ENCODE results near the gene HABP4. TPM values are rescaled to one million over a fixed set of nuclear protein-coding genes. Genes with fewer than 3 reads are reported as not detected.

The HABP4 gene
- total and polyA plus RNA-seq, 3 donors from 2014 or later: 30.6 to 67.2 (median 46.9) TPM

GRCh38 chr9:96450613-96451528 is 902 bp downstream of the HABP4 start:
- Histone ChIP-seq H3K9me3 (no peaks in the 10 kb centered on the region), H3K4me3 (peak overlapping the region; percentile 76 to 81), H3K4me1 (no peaks in the 10 kb centered on the region), H3K27me3 (no peaks in the 10 kb centered on the region), H3K36me3 (ENCODE audit: low read depth, missing control alignments) (no peaks in the 10 kb centered on the region), H3K27ac (peak overlapping the region; percentile 73 to 93)
- peak; percentile 64 for DNase-seq
- TF ChIP-seq CTCF (IDR thresholded peaks at IDR 0.05): no peak
- TF ChIP-seq POLR2A (IDR thresholded peaks at IDR 0.05): no peak
- WGBS, 2 donors: 1 to 4% methylated on average over 17 to 57 of the region's 63 CpGs
- intact Hi-C loops (cut with DNase I; ENCODE audit: low total_unique reads): no loop called here

GRCh38 chr9:96453625-96454024 is 3.7 kb downstream of the HABP4 start:
- Histone ChIP-seq H3K4me1 (no peaks in the 10 kb centered on the region), H3K9me3 (no peaks in the 10 kb centered on the region), H3K27me3 (no peaks in the 10 kb centered on the region), H3K4me3 (no peak overlapping the region), H3K27ac (no peak overlapping the region), H3K36me3 (ENCODE audit: low read depth, missing control alignments) (no peaks in the 10 kb centered on the region)
- TF ChIP-seq POLR2A (IDR thresholded peaks at IDR 0.05) (no peak), CTCF (IDR thresholded peaks at IDR 0.05) (peak; percentile 48 to 62 (median 49))
- intact Hi-C loops (cut with DNase I; ENCODE audit: low total_unique reads): no loop called here
- DNase-seq: peak; percentile 49
- 40 to 41% methylated on average over 2 of the region's 2 CpGs for WGBS, 2 donors

GRCh38 chr9:96457266-96457665 is 7.3 kb downstream of the HABP4 start:
- no peak for TF ChIP-seq CTCF (IDR thresholded peaks at IDR 0.05)
- H3K9me3 ChIP-seq: no peaks in the 10 kb centered on the region
- H3K4me1 ChIP-seq: no peaks in the 10 kb centered on the region
- no peak overlapping the region for H3K27ac ChIP-seq
- H3K27me3 ChIP-seq: no peaks in the 10 kb centered on the region
- no peak for DNase-seq
- 92 to 96% methylated on average over 4 of the region's 4 CpGs for WGBS, 2 donors
- H3K4me3 ChIP-seq: no peak overlapping the region
- H3K36me3 ChIP-seq (ENCODE audit: low read depth, missing control alignments): no peaks in the 10 kb centered on the region
- intact Hi-C loops (cut with DNase I; ENCODE audit: low total_unique reads): no loop called here

- Histone ChIP-seq H3K27ac (no peak overlapping the region), H3K36me3 (ENCODE audit: low read depth, missing control alignments) (no peaks in the 10 kb centered on the region), H3K9me3 (no peaks in the 10 kb centered on the region), H3K4me3 (no peak overlapping the region), H3K27me3 (no peaks in the 10 kb centered on the region), H3K4me1 (no peaks in the 10 kb centered on the region)
- intact Hi-C loops (cut with DNase I; ENCODE audit: low total_unique reads): no loop called here
- TF ChIP-seq CTCF (IDR thresholded peaks at IDR 0.05): no peak
- TF ChIP-seq POLR2A (IDR thresholded peaks at IDR 0.05): no peak
- WGBS, 2 donors: 92 to 95% methylated on average over 8 of the region's 8 CpGs
- DNase-seq: no peak
These were observed 8.3 kb downstream of the HABP4 start for GRCh38 chr9:96458226-96458625.
